OCI-M2 (cell line): Measurements from ENCODE around the gene DYSF.

Experiments
- DNase-seq: peaks from one replicate; lab custom pipeline; 2025; ENCODE audit not compliant: unreplicated experiment; lab: John Stamatoyannopoulos, UW

DYSF gene

DNA sequence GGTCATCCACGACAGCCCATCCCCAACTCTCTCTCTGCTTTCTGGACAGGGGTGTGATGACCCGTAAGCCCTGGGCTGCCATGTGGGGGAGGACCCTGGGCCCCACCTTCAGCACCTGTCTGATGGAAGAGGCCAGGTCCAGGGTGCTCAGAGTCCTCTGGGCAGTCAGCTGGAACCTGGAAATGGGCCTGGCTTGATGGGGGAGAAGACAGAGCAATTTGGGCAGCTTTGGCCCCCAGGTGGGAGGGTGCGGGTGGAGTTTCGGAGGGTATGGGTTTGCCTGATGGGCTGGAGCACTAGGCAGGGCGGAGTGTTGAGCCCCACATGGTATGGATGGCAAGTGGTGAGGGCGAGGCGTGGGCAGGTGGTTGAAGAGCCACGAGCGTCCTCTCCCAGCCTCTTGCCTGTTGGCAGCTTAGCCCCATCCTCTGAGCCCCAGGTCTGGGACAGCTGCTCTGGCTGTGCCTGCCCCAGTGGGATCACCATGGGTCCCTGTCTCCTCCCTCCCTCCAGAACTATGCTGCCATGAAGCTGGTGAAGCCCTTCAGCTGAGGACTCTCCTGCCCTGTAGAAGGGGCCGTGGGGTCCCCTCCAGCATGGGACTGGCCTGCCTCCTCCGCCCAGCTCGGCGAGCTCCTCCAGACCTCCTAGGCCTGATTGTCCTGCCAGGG is 232.7 kb downstream of the DYSF start:
- DNase-seq, result no peak

DNA sequence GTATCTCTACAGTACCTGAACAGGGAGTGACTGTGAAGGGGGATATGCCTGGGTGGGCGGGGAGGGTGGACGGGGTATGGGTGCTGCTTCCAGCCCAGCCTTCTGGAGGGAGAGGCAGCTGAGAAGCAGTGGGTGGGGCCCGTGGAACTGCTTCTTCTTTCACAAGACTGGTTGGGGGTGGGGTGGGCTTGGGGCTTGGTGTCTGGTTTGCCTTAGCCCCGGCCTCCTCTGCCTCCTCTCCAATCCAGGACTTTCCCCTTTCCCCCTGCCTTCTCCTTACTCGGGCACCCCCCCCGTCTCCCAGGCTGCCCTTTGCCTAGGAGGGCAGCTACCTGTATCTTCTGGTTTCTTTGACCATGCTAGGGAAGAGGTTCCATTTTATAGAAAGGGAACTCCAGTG is 233.4 kb downstream of the DYSF start:
- no peak for DNase-seq

DNA sequence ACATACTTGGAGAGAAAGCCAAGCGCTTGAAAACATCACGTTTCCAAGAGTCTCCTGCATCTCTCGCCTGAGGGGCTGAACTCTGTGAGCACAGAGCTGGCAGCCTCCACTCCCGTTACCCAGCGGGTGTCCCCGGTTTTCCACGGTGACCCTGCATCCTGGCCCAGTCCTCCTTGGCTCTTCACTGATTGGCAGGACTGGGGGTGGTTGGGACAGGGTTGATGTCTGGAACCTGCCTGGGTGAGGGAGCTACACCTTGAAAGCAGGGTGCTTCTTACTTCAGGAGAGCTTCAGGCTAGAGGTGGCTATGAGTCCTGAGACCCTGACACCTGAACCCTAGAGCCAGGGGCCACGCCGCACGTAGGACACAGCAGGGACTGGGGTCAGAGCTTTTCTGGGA is 234.1 kb downstream of the DYSF start:
- no peak for DNase-seq

DNA sequence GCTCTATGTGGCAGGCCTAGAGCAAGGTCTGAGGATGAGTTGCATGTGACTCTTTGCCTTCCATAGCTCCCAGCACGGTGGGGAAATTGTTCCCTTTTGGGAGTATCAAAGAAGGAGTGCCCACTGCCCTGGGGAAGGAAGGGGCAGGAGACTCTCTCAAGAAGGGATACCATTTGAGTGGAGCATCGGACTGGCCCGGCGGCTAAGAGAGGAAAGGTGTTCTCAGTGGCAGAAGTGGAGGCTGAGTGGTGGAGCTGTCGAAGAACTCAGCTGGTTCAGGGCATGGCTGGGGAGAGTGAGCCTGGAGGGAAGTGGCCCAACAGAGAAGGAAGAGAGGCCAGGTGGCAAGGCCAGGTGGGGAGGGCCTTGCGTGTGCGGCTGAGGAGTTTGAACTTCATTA is 235.2 kb downstream of the DYSF start:
- DNase-seq, result no peak

DNA sequence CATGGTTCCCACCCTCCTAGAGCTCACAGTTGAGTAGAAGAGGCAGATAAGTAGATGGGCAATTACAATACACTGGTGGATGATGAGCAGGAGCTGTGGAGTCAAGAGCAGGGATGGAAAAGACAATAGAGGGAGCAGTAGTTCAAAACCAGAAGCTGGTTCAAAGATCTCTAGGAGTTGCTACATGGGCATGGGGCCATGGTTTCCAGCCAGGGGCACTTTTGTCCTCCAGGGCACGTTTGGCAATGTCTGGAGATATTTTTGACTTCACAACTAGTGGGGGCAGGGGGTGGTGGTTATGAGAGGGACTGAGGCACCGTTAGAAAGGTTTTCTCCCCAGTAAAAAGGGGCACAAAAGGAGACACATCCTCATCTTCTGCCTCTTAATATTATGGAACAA is 236.0 kb downstream of the DYSF start:
- DNase-seq, result no peak

DNA sequence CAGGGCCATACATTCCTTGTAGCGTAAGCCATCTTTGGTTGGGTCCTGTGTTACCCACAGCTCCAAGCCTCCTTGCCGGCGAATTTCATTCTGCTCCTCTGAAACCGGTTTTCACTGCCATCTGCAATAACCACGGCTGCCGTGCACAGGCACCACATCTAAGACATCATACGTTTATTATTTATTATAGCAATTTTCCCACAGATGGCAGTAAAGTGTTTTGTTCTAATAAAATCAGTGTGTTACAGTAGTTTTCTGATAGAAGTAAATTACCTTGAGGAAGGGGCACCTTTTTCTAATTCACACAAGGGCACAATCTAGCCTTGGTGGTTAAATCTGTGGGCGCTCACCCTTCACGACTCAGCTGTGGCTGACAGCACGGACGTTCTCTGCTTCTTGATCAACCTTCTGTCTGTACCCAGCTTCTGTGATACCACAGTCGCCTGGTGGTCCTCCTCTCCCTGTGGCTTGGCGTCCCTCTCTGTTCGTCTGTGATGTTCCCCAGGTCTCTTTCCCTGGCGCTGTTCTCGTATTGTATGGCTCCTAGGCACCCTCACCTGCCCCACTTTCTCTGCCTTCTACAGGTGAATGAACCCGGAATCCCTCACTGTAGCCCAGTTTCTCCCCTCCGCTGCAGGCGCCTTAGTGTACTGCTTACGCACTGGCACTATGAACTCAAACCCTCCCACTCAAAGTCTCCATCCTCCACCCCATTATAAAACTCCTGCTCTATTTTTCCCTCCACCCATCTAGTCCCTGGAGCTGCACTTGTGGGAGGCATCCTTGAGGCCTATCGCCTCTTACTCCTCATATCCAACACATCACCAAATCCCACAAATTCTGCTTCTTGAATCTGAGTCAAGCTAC is 236.8 kb downstream of the DYSF start:
- DNase-seq, result no peak

DNA sequence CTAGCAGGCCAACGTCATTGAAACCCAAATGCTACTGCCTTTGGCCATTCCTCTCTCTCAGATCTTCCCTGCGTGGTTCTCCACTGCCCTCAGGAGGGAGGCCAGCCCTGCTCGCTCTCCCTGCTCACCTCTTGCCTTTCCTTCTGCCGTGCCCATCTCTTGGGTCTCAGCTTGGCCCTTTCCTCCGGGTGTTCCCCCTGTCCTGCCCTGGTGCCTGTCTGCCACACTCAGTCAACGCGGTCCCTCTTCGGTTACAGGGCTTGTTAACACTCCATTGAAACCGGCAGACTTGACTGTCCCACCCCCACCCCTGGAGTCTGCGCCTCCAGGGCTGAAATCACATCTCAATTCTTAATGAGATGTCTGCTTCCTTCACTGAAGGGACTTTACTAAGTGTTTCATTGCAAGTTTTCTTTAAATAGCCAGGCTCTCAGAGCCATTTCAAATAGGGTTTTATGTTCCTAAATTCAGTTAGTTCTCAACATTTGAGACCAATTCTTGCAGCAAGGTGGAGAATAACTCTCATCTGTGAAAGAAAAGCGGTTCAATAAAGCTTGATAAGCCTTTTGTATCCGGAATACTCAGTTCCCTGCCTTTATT is 237.6 kb downstream of the DYSF start:
- no peak for DNase-seq

DNA sequence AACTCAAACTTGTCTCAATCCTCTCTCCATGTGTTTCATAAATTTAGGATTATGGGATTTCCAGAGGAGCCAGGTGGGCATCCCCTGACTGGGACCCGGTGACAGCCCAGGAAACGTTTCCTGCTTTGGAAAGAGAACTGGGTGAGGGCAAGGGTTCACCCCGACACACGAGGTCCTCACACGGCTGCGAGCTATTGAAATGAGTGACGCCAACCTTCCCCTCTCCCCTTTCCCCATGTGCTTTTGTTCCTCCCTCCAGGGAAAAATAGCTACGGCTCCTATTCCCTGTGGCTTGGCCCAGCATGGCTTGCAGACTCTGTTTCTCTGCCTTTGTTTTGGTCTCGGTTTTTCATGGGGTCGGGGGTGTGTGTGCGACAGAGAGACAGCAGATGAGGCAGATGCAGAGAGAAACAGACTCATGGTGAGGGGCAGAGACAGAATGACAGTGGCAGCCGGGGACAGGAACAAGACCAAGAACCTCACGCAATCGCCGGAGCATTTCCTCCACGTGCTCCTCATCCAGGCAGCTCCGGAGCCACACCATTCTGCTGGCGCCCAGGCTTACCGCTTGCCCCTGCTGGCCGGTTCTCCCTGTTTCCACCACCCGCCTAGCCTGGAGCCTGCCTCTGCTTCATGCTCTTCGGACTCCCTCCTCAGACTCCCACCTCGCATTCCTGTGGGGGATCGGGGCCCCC is 238.5 kb downstream of the DYSF start:
- DNase-seq, result no peak

DNA sequence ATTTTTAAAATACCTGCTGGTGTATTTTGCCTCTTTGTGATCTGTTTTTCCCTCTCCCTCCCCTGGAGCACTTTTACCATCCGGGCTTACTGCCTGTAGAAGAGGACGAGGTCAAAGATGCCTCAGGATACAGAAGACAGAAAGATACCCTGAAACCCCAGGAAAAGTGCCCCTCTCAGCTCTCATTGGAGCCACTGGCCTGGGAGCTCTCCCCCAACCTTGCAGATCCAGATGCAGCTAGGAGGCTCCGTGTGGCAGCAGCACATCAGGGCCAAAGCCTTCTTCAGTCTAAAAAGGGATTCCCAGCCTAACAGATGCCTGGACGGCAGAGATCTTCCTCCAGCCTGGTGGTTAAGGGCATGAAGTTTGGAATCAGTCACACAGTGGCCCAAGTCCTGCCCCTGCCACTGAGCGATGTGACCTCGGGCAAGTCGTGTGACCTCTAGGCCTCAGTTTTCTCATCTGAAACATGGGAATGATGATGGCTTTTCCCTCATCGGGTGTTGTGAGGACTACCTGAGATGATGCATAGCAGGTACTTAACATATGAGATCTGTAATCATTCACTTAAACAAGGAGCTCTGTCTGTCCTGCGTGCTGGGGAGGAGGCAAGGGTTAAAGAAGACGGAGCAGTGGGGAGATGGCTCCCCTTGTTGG is 239.4 kb downstream of the DYSF start:
- no peak for DNase-seq

DNA sequence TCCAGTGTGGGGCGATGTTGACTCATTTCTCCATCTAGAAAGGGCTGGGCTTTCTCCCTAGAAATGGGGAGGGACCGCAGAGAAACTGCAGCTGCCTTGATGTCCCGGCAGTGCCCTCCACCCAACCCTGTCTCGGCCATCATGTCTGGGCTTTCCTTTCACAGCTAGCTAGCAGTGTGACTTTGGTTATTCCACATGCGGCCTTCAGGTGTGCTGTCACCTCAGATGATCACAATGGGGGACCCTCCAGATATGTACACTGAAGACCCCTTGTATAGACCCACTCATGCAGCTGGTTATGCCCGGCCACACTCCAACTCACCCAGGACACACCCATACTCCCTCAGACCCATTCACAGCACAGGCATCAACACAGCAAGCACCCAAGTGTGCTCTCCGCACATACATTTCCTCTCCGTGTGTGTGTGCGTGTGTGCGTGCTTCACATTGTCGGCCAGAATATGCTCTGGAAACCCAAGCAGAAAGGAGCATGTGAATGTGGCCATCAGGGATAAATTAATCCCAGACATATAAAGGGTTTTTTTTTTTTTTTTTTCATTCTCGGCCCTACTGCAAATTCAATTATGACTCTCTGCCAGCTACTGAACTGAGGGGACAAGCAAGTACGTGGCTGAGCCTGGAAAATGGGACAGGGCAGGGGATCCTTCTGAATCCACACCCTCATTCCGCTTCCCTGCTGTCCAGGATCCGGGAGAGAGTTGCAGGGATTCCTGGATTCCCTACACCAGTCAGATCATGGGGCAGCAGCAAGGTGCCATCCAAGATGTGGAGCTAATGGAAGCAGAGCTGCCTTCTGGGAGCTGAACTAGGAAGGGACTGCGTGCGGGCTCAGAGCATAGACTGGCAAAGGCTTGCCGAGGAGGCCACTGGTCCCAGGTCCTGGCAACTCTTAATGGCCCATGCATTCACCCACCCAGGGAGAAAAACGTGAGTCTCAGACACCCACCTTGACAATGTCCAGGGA is 240.2 kb downstream of the DYSF start:
- no peak for DNase-seq

DNA sequence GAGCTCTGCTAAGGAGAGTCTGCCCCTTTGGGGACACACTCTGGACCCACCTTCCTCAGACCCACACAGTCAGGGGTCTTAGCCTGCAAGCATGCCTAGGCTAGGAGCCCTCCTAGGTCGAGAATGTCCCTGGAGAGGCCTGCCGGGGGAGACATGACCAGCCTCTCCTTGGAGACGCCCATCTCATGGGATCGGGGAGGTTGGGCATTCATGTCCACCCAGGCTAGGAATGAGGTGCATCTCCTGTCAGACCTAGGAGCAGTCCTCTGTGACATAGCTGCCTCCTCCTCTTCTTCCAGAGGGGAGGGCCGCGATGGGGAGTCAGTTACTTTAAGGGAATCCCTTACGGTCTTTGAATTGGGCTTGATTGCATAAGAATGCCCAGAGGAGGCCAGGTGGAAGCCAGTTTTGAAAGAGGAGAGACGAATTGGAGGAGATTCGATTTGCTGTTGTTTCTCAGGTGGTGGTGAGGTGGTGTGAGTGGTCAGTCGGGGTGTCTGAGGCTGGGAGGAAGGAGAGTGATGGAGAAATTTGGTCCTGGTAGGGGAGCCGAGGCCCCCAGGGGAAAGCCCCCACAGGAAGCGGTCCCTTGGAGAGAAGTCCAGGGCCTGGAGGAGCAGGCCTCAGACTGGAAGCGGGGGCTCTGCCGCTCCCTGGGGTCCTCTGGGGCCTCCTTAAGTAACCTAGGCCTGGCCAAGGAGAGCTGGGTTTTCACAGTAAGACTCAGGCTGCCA is 241.3 kb downstream of the DYSF start:
- DNase-seq, result no peak

DNA sequence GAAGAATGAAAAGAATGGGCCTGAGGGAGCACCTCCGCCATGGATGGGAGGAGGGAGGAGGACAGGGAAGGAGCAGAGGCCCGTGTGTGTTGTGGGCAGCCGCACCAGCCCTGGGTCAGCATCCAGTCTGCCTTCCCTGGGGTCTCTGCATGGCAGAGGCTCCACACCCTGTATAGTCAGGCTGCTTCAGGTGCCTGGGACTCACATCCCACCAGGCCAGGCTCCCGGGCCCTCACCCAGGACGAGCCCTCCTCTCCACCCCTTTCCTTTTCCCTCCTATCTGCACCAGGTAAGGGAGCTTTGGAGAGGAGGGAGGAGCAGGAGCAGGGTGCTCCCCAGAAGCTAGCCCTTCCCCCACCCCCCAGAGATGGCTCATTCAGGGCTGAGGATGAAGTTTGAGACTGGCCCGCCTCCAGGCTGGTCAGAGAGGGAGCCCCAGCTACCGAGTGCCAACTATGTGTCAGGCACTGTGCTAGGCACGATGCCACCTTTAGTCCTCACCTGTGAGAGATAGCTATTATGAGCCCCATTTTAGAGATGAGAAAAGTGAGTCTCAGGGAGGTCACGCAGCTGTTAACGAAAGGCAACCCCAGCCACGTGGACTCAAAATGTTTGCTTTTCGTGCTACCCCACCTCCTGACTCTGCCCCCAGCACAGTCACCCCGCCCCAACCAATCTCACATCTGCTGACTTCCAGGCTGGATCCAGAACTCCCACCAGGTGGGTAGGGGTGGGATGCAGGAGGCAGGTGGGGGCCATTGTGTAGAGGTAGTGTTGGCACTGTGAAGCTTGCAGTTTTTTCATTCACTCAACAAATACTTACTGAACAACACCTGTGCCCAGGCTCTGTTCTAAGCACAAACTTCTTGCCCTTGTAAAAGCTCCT is 242.1 kb downstream of the DYSF start:
- no peak for DNase-seq

DNA sequence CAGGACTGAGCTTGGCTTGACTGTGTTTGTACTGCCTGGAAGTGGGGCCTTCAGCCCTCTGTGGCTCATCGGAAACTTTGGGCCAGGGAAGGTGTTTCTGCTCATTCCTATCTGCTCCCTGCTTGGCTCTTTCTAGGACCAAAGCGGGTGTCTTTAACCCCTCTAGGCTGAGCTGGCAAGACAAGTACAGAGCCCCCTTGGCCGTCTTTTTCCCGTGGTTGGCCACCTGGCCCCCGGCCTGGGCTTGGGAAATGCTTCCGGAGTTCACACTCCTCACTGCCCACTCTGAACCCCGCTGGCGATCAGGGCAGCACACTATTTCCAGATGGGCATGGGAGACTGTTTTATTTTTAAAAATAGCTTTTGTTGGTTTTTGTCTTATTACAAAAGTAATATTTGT is 243.0 kb downstream of the DYSF start:
- no peak for DNase-seq

DNA sequence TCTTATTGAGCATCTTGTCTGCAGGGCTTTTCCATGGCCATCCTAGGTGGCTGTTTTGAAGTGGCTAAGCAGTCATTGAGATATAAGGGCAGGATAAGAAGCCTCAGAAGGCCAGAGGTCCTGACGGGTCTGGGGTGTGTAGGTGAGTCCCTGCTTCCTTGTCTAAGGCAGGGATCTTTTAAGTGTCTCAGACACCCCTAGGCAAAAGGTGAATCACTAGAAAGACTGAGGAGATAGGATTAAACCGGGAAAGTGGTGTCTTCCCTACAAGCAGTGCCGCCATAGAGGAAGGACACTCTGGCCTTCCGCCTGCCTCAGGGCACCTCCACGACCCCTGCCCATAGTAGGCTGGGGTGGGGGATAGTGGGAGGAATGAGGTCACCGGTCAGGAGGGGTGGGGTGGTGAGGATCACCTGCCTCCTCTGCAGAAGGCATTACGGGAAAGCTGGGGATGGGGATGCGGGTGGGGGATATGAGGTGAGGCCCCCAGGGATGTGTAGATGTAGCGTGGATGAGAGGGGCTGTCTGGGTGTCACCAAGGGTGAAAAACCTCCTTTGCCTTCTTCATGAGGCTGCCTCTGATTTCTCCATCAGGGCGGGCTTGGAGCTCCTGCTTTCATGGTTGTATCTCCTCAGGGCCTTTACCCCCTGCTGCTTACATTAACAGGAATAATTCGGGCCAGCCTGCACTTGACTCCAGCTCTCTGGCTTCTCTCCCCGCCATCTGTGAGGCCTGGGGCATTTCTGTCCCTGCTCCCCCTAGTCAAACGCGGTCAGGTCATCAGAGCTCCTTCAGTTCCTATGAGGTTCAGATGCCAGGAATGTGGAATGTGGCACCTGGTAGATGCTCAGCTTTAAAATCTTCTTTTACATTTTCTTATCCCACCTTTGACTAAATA is 244.0 kb downstream of the DYSF start:
- DNase-seq, result no peak

DNA sequence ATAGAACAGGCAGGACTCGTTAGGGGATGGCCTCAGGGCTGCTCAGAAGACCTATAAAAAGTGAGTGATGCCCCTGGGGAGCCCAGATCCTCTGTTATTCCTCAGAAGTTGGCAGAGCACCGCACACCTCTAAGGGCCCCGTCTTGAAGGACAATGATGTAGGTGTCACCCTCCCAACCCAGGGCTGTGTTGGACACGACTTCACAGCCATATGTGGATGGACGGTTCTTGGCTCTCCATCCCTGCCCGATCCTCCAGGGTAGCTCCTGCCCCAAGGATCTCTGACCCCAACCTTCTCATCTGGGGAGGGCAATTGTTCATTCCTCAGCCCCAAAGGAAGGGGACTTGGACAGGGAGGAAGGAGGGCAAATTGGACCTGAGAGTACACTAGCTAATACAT is 246.1 kb downstream of the DYSF start:
- DNase-seq, result no peak

DNA sequence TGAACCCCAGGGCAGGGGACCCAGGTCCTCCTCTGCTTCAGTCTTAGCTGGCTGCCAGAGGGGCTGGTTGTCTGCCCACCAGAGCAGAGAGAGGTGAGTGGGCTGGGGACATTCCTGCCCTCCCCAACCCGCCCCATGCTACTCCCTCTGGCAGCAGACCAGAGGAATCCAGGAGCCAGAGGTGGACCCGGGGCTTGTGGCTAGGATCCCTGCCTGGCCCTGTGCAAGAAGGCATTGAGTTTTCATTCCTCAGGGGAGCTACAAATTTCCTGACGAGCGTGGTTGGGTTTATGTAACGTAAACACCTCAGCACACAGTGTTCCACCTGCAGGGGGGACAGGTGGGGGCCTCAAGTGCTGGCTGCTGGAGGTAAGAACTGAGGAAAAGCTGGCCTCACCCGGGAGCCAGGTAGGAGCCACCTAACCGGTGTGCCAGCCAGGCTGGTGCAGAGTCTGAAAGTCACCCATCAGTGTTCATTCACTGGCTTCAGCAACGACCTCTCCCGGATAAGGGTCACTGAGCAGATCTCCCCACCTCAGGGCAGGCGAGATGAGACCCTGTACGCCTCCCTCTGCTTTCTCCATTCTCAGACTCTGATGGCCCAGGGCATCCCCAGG is 246.8 kb downstream of the DYSF start:
- DNase-seq, result no peak
